Karpas-422 (cell line): ENCODE data around the gene NHSL2. TPM values are rescaled to one million over a fixed set of nuclear protein-coding genes. Genes with fewer than 3 reads are reported as not detected.

ENCODE experiments used
- DNase-seq: peaks from one replicate; pipeline ENCODE4 v3.0.0-alpha.2; 2015
- H2AFZ ChIP-seq: fragments of 200-600 bp; sonication (generic); 2 replicates; pipeline ENCODE4 v1.6.1; 2014; ENCODE audit warnings: antibody characterized with exemption, low read length, mixed read lengths
- H3K27ac ChIP-seq: fragments of 200-600 bp; sonication (generic); 2 replicates; pipeline ENCODE4 v1.5.1; 2014; ENCODE audit warnings: mild to moderate bottlenecking, low read length, moderate library complexity
- H3K27me3 ChIP-seq: fragments of 200-600 bp; sonication (generic); 2 replicates; pipeline ENCODE4 v1.6.1; 2014; ENCODE audit warnings: low read length, mixed read lengths
- H3K36me3 ChIP-seq: fragments of 200-600 bp; sonication (generic); 2 replicates; pipeline ENCODE4 v1.6.1; 2014; ENCODE audit warnings: low read length, mixed read lengths; ENCODE audit not compliant: insufficient read depth
- H3K4me1 ChIP-seq: fragments of 200-600 bp; sonication (generic); 2 replicates; pipeline ENCODE4 v1.6.1; 2014; ENCODE audit warnings: mild to moderate bottlenecking, low read length, mixed read lengths
- H3K4me2 ChIP-seq: fragments of 200-600 bp; sonication (generic); 2 replicates; pipeline ENCODE4 v1.6.1; 2014; ENCODE audit warnings: low read length, low read depth, mild to moderate bottlenecking; ENCODE audit not compliant: poor library complexity, severe bottlenecking
- H3K4me3 ChIP-seq: fragments of 200-600 bp; sonication (generic); 2 replicates; pipeline ENCODE4 v1.5.1; 2014; ENCODE audit warnings: mild to moderate bottlenecking, antibody characterized with exemption, low read length, mixed read lengths
- H3K79me2 ChIP-seq: fragments of 200-600 bp; sonication (generic); 2 replicates; pipeline ENCODE4 v1.6.1; 2014; ENCODE audit warnings: mild to moderate bottlenecking, low read length, mixed read lengths
- H3K9ac ChIP-seq: fragments of 200-600 bp; sonication (generic); 2 replicates; pipeline ENCODE4 v1.6.0; 2014; ENCODE audit warnings: low read length
- H3K9me2 ChIP-seq: fragments of 200-600 bp; sonication (generic), shearing (Covaris generic); replicated peaks from 2 replicates; pipeline ENCODE4 v1.6.0; 2014; ENCODE audit warnings: mild to moderate bottlenecking, low read length, moderate library complexity; ENCODE audit not compliant: insufficient read depth
- H3K9me3 ChIP-seq: fragments of 300-700, 200-600 bp; sonication (generic); 2 replicates; pipeline ENCODE4 v1.6.1; 2014; ENCODE audit warnings: low read length, mixed read lengths
- H4K20me1 ChIP-seq: fragments of 200-600 bp; sonication (generic); 2 replicates; pipeline ENCODE4 v1.6.1; 2014; ENCODE audit warnings: mild to moderate bottlenecking, antibody characterized with exemption, low read length, low read depth; ENCODE audit not compliant: insufficient read depth
- total RNA-seq: library from RNA; depleted of rRNA; stranded (reverse); fragments of >200 nt; shearing (Covaris generic); gene quantifications from 2 replicates; pipeline ENCODE4 v1.2.3, GENCODE V29; 2014; ENCODE audit warnings: low replicate concordance

NHSL2 gene
- total RNA-seq, 1 experiment from 2014 or later = not detected

DNA sequence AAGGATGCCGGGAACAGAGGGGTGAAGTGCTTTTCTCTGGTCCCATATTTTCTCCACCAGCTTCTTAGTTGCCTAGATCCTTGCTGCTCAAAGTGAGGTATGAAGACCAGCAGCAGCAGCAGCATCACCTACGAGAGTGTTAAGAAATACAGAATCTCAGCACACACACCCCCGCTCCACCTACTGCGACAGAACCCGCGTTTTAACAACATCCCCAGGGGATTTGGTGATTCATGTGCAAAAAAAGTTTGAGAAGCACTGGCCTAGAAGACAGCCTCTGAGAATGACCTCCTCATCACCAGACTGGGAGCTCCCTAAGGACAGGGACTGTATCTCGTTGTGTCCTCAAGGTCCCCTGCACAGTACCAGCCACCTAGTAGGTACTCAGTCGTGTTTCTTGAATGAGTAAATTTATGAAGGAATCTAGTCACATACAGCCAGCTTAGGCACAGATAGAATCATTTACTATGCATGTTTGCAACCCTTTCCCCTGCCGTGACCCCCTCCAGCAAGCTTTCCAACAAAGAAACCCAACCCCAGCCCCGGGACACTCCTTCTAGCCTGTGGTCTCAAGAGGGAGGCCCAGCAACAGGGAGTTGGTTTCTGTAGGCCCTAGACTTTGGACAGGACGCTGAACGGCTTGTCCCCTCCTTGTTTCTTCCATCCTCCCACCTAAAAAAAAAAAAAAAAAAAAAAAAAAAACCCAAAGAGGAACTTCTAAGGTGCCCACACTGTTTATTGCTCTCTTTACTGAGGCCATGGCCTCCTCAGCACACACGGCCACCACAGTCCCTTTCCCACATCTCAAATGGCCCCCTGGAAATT, 199.6 kb downstream of the NHSL2 start:
- Histone ChIP-seq H3K36me3 (no peaks in the 10 kb centered on the region), H3K4me2 (no peak overlapping the region), H3K4me1 (no peaks in the 10 kb centered on the region), H3K4me3 (no peak overlapping the region), H3K9ac (no peak overlapping the region), H3K9me2 (no peaks in the 10 kb centered on the region), H2AFZ (no peak overlapping the region), H4K20me1 (no peaks in the 10 kb centered on the region), H3K9me3 (no peaks in the 10 kb centered on the region), H3K27ac (no peak overlapping the region), H3K27me3 (no peaks in the 10 kb centered on the region), H3K79me2 (no peaks in the 10 kb centered on the region)
- DNase-seq = no peak

DNA sequence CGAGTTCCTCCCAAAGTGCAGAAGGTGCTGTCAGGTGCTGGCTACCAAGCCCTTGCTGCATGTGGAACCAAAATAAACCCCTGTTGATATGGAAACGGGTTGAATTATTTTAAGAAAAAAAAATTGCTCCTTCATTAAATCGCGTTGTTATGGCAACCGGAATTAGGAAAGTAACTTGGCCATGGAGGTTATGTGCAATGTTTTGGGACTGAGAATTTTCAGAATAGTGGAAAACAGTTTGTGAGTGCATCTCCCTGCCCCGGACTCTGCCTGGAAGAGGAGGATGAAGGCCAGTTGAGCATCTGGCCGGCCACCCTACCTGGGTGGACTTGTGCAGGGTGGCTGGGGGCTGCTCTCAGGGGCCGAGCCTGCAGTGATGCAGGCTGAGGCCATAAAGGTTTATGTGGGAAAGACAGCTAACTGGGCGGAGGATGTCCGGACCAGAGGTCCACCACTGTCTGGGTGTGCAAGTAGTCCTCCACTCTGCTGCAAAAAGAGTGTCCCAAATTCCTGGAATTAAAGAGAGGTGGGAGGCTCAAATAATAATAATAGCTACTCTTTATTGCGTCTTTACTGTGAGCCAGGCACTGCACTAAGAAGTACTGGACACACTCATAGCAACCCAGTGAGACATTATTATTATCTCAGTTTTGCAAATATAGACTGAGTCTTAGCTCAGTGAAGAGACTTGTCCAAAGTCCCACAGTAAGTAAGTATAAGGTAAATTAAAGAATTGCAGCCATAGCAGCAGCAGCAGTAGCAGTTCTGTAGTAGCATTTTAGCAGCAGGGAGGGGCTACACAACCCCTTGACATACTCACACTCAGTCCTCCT, 200.4 kb downstream of the NHSL2 start:
- Histone ChIP-seq H3K9me2 (no peaks in the 10 kb centered on the region), H3K4me1 (no peaks in the 10 kb centered on the region), H3K27me3 (no peaks in the 10 kb centered on the region), H3K9ac (no peak overlapping the region), H3K4me2 (no peak overlapping the region), H3K4me3 (no peak overlapping the region), H3K36me3 (no peaks in the 10 kb centered on the region), H3K9me3 (no peaks in the 10 kb centered on the region), H2AFZ (no peak overlapping the region), H4K20me1 (no peaks in the 10 kb centered on the region), H3K79me2 (no peaks in the 10 kb centered on the region), H3K27ac (no peak overlapping the region)
- no peak for DNase-seq

DNA sequence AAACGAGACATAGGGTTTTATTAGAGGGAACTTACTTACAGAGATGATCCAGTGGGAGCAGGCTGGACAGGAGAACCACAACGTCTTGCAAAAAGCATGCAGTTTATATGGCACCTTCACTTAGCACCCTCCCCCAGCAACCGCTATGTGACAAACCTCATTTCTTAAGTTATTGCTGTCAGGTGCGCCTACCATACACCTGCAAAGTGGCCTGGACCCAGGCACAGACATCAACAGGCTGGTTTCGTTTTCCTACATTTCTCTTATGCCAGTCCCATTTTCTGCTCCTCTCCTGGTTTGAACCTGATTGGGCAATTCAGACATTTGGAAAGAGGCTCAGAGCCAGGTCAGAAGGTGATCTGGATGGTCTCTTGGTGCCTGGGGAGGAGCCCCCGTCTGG, 202.8 kb downstream of the NHSL2 start:
- H4K20me1 ChIP-seq = no peaks in the 10 kb centered on the region
- no peaks in the 10 kb centered on the region for H3K4me1 ChIP-seq
- no peak overlapping the region for H2AFZ ChIP-seq
- no peak overlapping the region for H3K4me3 ChIP-seq
- no peak for DNase-seq
- H3K9me3 ChIP-seq = no peaks in the 10 kb centered on the region
- no peak overlapping the region for H3K27ac ChIP-seq
- H3K4me2 ChIP-seq = no peak overlapping the region
- H3K9ac ChIP-seq = no peak overlapping the region
- H3K36me3 ChIP-seq = no peaks in the 10 kb centered on the region
- H3K79me2 ChIP-seq = no peaks in the 10 kb centered on the region
- H3K9me2 ChIP-seq = no peaks in the 10 kb centered on the region
- H3K27me3 ChIP-seq = no peaks in the 10 kb centered on the region

DNA sequence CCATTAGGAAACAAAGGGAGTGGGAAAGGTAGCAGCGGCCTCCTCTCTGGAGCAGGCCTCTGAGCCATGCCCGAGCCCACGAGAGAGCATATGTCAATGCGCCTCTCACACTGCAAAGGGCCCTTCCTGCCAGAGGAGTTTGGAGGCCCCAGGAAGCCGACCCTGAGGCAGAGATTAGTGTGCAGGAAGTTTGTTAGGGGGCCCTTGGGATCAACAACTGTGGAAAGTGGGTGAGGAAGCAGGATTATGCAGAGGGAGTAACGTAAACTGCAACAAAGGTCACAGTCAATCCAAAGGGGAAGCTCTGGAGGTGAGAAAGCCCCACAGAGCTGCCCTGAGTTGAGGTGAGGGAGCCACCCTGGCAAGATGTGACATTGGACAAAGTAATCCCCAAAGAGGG, 203.7 kb downstream of the NHSL2 start:
- Histone ChIP-seq H3K79me2 (no peaks in the 10 kb centered on the region), H3K27me3 (no peaks in the 10 kb centered on the region), H3K27ac (no peak overlapping the region), H3K9ac (no peak overlapping the region), H2AFZ (no peak overlapping the region), H3K9me3 (no peaks in the 10 kb centered on the region), H3K4me2 (no peak overlapping the region), H3K36me3 (no peaks in the 10 kb centered on the region), H4K20me1 (no peaks in the 10 kb centered on the region), H3K4me3 (no peak overlapping the region), H3K4me1 (no peaks in the 10 kb centered on the region), H3K9me2 (no peaks in the 10 kb centered on the region)
- no peak for DNase-seq

DNA sequence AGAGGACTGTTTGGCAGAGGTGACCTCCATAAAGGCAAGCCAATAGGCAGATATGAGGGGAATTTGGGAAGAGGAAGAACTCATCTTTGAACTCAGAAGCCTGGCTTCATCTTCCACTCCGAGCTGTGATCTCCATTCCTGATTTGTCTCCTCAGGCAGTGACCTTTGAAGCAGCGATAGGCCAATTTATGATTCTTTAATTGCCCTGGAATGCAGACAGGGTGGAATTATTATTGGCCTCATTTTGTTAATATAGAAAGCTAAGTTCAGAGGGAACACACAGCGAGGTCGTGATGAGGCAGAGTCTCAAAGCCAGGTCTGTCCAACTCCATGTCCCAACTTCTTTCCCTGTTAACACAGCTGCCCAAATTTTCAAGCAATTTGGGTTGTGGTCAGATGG, 204.2 kb downstream of the NHSL2 start:
- Histone ChIP-seq H3K9ac (no peak overlapping the region), H3K79me2 (no peaks in the 10 kb centered on the region), H3K36me3 (no peaks in the 10 kb centered on the region), H3K27me3 (no peaks in the 10 kb centered on the region), H3K27ac (no peak overlapping the region), H4K20me1 (no peaks in the 10 kb centered on the region), H2AFZ (no peak overlapping the region), H3K9me3 (no peaks in the 10 kb centered on the region), H3K4me1 (no peaks in the 10 kb centered on the region), H3K9me2 (no peaks in the 10 kb centered on the region), H3K4me3 (no peak overlapping the region), H3K4me2 (no peak overlapping the region)
- no peak for DNase-seq

DNA sequence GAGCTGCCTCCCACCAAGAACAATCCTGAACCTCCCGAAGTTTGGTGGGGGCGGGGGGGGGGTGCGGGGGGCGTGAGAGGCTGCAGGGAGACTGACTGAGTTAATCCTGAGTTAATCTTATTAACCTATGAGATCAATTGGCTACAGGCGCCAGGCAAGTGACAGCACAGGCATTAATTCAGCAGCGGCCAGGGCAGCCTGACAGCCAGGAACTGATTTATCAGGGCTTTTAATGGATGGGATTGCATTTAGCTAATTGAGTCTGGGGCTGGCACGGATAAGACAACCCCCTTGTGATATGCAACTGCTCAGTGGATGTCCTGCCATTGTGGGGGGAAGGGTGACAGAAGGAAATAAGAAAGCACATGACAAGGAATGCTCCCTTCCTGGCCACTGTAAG, 204.7 kb downstream of the NHSL2 start:
- H3K4me3 ChIP-seq = no peak overlapping the region

DNA sequence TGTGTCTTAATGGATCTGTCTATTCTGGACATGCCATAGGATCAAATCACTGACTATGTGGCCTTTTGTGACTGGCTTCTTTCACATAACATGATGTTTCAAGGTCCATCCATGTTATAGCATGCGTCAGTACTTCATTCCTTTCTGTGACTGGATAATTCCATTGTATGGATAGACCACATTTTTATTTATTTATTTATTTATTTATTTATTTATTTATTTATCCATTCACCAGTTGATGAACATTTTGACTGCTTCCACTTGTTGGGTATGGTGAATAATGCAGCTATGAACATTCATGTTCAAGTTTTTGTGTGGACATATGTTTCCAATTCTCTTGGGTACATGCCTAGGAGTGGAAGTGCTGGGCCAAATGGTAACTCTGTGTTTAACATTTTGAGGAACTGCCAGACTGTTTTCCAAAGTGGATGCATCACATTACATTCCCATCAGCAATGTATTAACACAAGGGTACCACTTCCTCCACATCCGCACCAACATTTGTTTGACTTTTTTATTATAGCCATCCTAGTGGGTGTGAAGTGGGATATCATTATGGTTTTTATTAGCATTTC, 207.1 kb downstream of the NHSL2 start:
- no peak for DNase-seq
- H3K36me3 ChIP-seq = no peaks in the 10 kb centered on the region
- no peak overlapping the region for H3K4me2 ChIP-seq
- no peaks in the 10 kb centered on the region for H3K27me3 ChIP-seq
- H3K79me2 ChIP-seq = no peaks in the 10 kb centered on the region
- H3K9me3 ChIP-seq = no peaks in the 10 kb centered on the region
- H2AFZ ChIP-seq = no peak overlapping the region
- no peaks in the 10 kb centered on the region for H3K4me1 ChIP-seq
- H4K20me1 ChIP-seq = no peaks in the 10 kb centered on the region
- no peak overlapping the region for H3K27ac ChIP-seq
- no peaks in the 10 kb centered on the region for H3K9me2 ChIP-seq
- no peak overlapping the region for H3K9ac ChIP-seq
- no peak overlapping the region for H3K4me3 ChIP-seq

More for the DNA sequence above, 204.7 kb downstream of the NHSL2 start:
- H3K27me3 ChIP-seq = no peaks in the 10 kb centered on the region
- H3K4me2 ChIP-seq = no peak overlapping the region
- no peaks in the 10 kb centered on the region for H3K9me2 ChIP-seq
- H3K36me3 ChIP-seq = no peaks in the 10 kb centered on the region
- no peak for DNase-seq
- H2AFZ ChIP-seq = no peak overlapping the region
- no peak overlapping the region for H3K27ac ChIP-seq
- H3K9ac ChIP-seq = no peak overlapping the region
- H4K20me1 ChIP-seq = no peaks in the 10 kb centered on the region
- no peaks in the 10 kb centered on the region for H3K4me1 ChIP-seq
- no peaks in the 10 kb centered on the region for H3K9me3 ChIP-seq
- H3K79me2 ChIP-seq = no peaks in the 10 kb centered on the region

DNA sequence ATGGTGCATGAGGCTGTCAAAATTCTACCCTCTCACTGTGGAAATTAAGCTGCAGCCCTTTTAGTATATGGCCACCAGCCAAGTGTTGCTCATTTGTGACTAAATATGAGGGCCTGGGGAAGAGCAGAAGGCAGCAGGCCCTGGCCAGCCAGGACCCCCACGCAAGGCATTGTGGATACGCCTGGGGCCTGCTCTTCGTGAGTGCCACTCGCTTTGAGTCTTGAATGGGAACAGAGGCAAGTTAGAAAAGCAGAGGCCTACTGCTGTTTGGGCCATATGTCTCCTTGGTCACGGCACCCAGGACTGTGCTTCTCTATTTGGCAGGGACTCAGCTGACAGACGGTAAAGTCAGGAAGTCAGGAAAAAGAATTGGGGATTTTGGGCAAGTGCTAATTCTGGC, 210.2 kb downstream of the NHSL2 start:
- Histone ChIP-seq H3K27ac (no peak overlapping the region), H3K79me2 (no peaks in the 10 kb centered on the region), H2AFZ (no peak overlapping the region), H4K20me1 (no peaks in the 10 kb centered on the region), H3K9me3 (no peaks in the 10 kb centered on the region), H3K4me3 (no peak overlapping the region), H3K9me2 (no peaks in the 10 kb centered on the region), H3K27me3 (no peaks in the 10 kb centered on the region), H3K4me2 (no peak overlapping the region), H3K9ac (no peak overlapping the region), H3K4me1 (no peaks in the 10 kb centered on the region), H3K36me3 (no peaks in the 10 kb centered on the region)
- DNase-seq = no peak
